Measurements from ENCODE around the gene SHMT2. TPM values are rescaled to one million over a fixed set of nuclear protein-coding genes. Genes with fewer than 3 reads are reported as not detected.
A peak's percentile ranks its signal among the peaks of the same experiment; 100 is the strongest.

SHMT2 gene
- total and polyA plus RNA-seq, 2 donors from 2014 or later, result 49.3 to 70.1 TPM

DNA sequence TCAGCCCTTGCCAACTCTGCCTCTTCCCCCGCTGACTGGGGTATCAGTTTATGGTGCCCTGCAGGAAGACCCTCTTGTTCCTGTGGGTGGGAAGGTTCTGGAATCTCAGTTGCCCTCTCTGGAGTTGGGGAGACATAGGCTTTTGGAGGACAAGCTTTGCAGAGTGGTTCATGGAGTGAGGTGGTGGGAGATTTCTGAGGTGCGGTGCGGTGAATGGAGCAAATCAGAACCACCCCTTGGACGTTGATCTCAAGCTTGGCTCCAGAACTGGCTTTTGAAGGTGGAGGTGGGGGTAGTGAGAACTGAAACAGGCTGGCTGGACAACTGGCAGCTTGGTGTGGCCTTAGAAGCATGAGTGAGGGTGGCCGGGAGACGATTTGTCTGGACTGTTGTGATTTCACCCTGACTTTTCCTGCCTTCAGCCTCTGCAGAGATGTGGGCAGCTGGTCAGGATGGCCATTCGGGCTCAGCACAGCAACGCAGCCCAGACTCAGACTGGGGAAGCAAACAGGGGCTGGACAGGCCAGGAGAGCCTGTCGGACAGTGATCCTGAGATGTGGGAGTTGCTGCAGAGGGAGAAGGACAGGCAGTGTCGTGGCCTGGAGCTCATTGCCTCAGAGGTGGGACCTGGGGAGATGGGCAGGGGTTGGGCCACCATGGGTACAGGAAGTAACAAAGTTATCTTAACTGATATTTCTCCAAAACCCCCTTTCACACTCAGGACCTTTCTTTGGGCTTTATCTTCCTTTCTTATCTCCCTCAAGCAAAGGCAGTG is 1.1 kb downstream of the SHMT2 start:
- Histone ChIP-seq H3K4me1 (ENCODE audit: control insufficient read depth in 2 of 3, insufficient read depth in 2 of 3, low read depth in 1 of 3, low read length in 3 of 3) (peaks cover 2 to 9% (median 8%) of the 10 kb centered on the region in 3 donors), H3K36me3 (ENCODE audit: control insufficient read depth in 2 of 3, insufficient read depth in 3 of 3, low read length in 3 of 3) (peaks cover 3 to 26% (median 11%) of the 10 kb centered on the region in 3 donors), H3K27ac (ENCODE audit: low read depth in 2 of 2, low read length in 2 of 2) (peak overlapping the region; percentile 26 to 85), H3K9ac (ENCODE audit: low read length in 3 of 3) (peak overlapping the region; percentile 20 to 86 (median 81)), H3K4me3 (ENCODE audit: low read length in 3 of 3) (peak overlapping the region; percentile 88 to 94 (median 91)), H3K9me3 (ENCODE audit: control insufficient read depth in 2 of 3, insufficient read depth in 1 of 3, low read length in 3 of 3) (no peaks in the 10 kb centered on the region), H3K27me3 (ENCODE audit: control insufficient read depth, insufficient read depth, low read length) (peaks cover 2% of the 10 kb centered on the region)
- DNase-seq, result peak in 2 of 5 donors; percentile 52 to 63
- TF ChIP-seq, protein P1, sequence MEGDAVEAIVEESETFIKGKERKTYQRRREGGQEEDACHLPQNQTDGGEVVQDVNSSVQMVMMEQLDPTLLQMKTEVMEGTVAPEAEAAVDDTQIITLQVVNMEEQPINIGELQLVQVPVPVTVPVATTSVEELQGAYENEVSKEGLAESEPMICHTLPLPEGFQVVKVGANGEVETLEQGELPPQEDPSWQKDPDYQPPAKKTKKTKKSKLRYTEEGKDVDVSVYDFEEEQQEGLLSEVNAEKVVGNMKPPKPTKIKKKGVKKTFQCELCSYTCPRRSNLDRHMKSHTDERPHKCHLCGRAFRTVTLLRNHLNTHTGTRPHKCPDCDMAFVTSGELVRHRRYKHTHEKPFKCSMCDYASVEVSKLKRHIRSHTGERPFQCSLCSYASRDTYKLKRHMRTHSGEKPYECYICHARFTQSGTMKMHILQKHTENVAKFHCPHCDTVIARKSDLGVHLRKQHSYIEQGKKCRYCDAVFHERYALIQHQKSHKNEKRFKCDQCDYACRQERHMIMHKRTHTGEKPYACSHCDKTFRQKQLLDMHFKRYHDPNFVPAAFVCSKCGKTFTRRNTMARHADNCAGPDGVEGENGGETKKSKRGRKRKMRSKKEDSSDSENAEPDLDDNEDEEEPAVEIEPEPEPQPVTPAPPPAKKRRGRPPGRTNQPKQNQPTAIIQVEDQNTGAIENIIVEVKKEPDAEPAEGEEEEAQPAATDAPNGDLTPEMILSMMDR (IDR thresholded peaks at IDR 0.05; ENCODE audit: borderline replicate concordance, extremely low read depth, insufficient read depth), result no peak
- FAIRE-seq, result no peak
- intact Hi-C loops (cut with DNase I), result no loop called here

DNA sequence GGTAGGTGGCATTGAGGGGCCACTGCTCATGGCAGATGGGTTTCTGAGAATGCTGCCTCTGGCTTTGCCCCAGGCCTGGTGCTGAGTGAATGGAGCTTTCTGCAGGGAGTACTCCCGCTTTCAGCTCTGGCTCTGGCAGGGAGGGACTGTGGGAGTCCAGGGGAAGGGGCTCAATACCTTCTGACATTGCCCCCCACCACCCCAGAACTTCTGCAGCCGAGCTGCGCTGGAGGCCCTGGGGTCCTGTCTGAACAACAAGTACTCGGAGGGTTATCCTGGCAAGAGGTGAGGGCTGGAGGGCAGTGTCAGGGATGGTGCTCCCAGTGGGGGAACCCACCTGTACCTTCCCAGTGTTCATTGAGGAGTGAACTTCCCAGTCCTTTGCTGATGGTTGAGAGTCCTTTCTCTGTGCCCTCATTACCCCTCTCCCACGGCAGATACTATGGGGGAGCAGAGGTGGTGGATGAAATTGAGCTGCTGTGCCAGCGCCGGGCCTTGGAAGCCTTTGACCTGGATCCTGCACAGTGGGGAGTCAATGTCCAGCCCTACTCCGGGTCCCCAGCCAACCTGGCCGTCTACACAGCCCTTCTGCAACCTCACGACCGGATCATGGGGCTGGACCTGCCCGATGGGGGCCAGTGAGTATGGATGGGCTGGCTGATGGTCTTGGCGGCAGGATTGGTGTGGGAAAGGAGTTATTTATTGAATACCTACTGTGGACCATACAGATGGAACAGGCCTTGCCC is 1.9 kb downstream of the SHMT2 start:
- Histone ChIP-seq H3K27ac (ENCODE audit: low read depth in 2 of 2, low read length in 2 of 2) (no peak overlapping the region), H3K4me1 (ENCODE audit: control insufficient read depth in 2 of 3, insufficient read depth in 2 of 3, low read depth in 1 of 3, low read length in 3 of 3) (peaks cover 2 to 9% (median 8%) of the 10 kb centered on the region in 3 donors), H3K4me3 (ENCODE audit: low read length in 3 of 3) (no peak overlapping the region), H3K9me3 (ENCODE audit: control insufficient read depth in 2 of 3, insufficient read depth in 1 of 3, low read length in 3 of 3) (no peaks in the 10 kb centered on the region), H3K36me3 (ENCODE audit: control insufficient read depth in 2 of 3, insufficient read depth in 3 of 3, low read length in 3 of 3) (peaks cover 3 to 26% (median 11%) of the 10 kb centered on the region in 3 donors), H3K27me3 (ENCODE audit: control insufficient read depth, insufficient read depth, low read length) (peaks cover 2% of the 10 kb centered on the region), H3K9ac (ENCODE audit: low read length in 3 of 3) (no peak overlapping the region)
- TF ChIP-seq, protein P1 (IDR thresholded peaks at IDR 0.05; ENCODE audit: borderline replicate concordance, extremely low read depth, insufficient read depth), result no peak
- DNase-seq (peak in 2 of 5 donors; percentile 41 to 44), FAIRE-seq (no peak)
- intact Hi-C loops (cut with DNase I), result no loop called here

DNA sequence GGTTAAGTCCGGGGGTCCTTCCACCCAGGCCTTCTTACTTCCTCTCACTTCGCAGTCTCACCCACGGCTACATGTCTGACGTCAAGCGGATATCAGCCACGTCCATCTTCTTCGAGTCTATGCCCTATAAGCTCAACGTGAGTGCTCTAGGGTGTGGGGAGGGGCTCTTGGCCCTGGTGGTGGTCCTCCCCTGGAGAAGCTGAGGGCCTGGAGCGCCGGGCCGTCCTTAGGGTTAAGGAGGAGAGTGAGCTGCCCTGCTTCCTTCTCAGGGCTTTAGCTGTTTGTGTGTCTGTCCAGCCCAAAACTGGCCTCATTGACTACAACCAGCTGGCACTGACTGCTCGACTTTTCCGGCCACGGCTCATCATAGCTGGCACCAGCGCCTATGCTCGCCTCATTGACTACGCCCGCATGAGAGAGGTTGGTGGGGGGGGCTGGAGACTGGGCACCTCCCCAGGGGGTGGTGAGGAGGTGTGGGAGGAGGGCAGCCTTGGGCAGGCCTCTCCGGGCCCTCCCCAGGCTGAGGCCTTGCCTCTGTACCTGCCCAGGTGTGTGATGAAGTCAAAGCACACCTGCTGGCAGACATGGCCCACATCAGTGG is 2.7 kb downstream of the SHMT2 start:
- intact Hi-C loops (cut with DNase I), result no loop called here

More for the DNA sequence above, 2.7 kb downstream of the SHMT2 start:
- TF ChIP-seq, protein P1 (IDR thresholded peaks at IDR 0.05; ENCODE audit: borderline replicate concordance, extremely low read depth, insufficient read depth), result no peak
- DNase-seq (peak in 2 of 5 donors; percentile 43 to 49), FAIRE-seq (no peak)
- Histone ChIP-seq H3K4me1 (ENCODE audit: control insufficient read depth in 2 of 3, insufficient read depth in 2 of 3, low read depth in 1 of 3, low read length in 3 of 3) (peaks cover 2 to 9% (median 8%) of the 10 kb centered on the region in 3 donors), H3K27me3 (ENCODE audit: control insufficient read depth, insufficient read depth, low read length) (peaks cover 2% of the 10 kb centered on the region), H3K36me3 (ENCODE audit: control insufficient read depth in 2 of 3, insufficient read depth in 3 of 3, low read length in 3 of 3) (peaks cover 3 to 26% (median 11%) of the 10 kb centered on the region in 3 donors), H3K9ac (ENCODE audit: low read length in 3 of 3) (no peak overlapping the region), H3K9me3 (ENCODE audit: control insufficient read depth in 2 of 3, insufficient read depth in 1 of 3, low read length in 3 of 3) (no peaks in the 10 kb centered on the region), H3K4me3 (ENCODE audit: low read length in 3 of 3) (no peak overlapping the region), H3K27ac (ENCODE audit: low read depth in 2 of 2, low read length in 2 of 2) (no peak overlapping the region)

Measured in kidney (tissue), 14 donors.